ENCODE measurements around the gene RAMP2. TPM values are rescaled to one million over a fixed set of nuclear protein-coding genes. Genes with fewer than 3 reads are reported as not detected.
A peak's percentile ranks its signal among the peaks of the same experiment; 100 is the strongest.
"Not testable (repeated sequence)": the region's sequence is repeated elsewhere in the genome, so short reads cannot be mapped to it uniquely, and the experiment has no call there.

Gene RAMP2
- total RNA-seq, 1 experiment from 2014 or later, result 21.4 TPM

DNA sequence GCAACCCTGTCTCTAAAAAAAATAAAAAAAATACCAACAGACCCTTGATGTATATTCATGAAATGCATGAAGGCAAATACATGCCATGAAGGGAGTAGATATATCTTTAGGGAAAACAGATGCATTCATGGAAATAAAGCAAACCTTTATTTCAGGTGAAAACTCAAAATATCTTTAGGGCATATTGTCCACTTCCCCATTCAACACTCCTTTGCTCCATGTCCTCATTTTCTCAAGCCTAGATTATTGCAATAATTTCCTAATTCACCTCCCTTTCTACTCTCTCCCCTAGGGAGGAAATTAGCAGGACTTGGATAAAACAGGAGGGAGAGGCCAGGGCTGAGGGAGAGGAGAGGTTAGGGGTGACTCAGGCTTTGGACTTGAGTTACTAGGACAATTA, 6.5 kb downstream of the RAMP2 start:
- no peaks in the 10 kb centered on the region for H3K36me3 ChIP-seq (ENCODE audit: control insufficient read depth, insufficient read depth, low read length)
- Mint-ChIP-seq H3K27ac (ENCODE audit: unreplicated experiment) (no peak overlapping the region), H3K9me3 (ENCODE audit: unreplicated experiment) (no peaks in the 10 kb centered on the region), H3K27me3 (ENCODE audit: insufficient read depth, unreplicated experiment) (no peaks in the 10 kb centered on the region), H3K4me3 (ENCODE audit: unreplicated experiment) (no peak overlapping the region), H3K4me1 (ENCODE audit: low read depth, unreplicated experiment) (peaks cover 13% of the 10 kb centered on the region), H3K36me3 (ENCODE audit: insufficient read depth, unreplicated experiment) (peaks cover 9% of the 10 kb centered on the region)
- H3K27me3 ChIP-seq (replicated peaks; ENCODE audit: control insufficient read depth, insufficient read depth, low read length), result no peaks in the 10 kb centered on the region
- intact Hi-C loops (cut with micrococcal nuclease; ENCODE audit: unreplicated experiment), result no loop called here
- ChIA-PET POLR2A (no interaction called here), CTCF (no interaction called here)
- TF ChIP-seq, protein P1, sequence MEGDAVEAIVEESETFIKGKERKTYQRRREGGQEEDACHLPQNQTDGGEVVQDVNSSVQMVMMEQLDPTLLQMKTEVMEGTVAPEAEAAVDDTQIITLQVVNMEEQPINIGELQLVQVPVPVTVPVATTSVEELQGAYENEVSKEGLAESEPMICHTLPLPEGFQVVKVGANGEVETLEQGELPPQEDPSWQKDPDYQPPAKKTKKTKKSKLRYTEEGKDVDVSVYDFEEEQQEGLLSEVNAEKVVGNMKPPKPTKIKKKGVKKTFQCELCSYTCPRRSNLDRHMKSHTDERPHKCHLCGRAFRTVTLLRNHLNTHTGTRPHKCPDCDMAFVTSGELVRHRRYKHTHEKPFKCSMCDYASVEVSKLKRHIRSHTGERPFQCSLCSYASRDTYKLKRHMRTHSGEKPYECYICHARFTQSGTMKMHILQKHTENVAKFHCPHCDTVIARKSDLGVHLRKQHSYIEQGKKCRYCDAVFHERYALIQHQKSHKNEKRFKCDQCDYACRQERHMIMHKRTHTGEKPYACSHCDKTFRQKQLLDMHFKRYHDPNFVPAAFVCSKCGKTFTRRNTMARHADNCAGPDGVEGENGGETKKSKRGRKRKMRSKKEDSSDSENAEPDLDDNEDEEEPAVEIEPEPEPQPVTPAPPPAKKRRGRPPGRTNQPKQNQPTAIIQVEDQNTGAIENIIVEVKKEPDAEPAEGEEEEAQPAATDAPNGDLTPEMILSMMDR (IDR thresholded peaks at IDR 0.05; ENCODE audit: insufficient read depth in 1 of 2, low read depth in 1 of 2, low read length in 1 of 2, severe bottlenecking in 1 of 2, unreplicated experiment in 1 of 2), result no peak
- DNase-seq, result no peak
- no TSS peak for BruUV-seq (replicated peaks)
- H3K4me1 ChIP-seq, result peaks cover 7% of the 10 kb centered on the region
- no peaks in the 10 kb centered on the region for H3K9me3 ChIP-seq
- no peak overlapping the region for H3K4me3 ChIP-seq (ENCODE audit: low read depth, low read length)

GRCh38 chr17:42768006-42768405, 7.0 kb downstream of the RAMP2 start:
- H3K27me3 ChIP-seq (replicated peaks; ENCODE audit: control insufficient read depth, insufficient read depth, low read length); H3K27ac Mint-ChIP-seq (ENCODE audit: unreplicated experiment); H3K9me3 ChIP-seq; POLR2A ChIA-PET; intact Hi-C loops (cut with micrococcal nuclease; ENCODE audit: unreplicated experiment); H3K4me3 Mint-ChIP-seq (ENCODE audit: unreplicated experiment); BruUV-seq (replicated peaks); H3K9me3 Mint-ChIP-seq (ENCODE audit: unreplicated experiment); H3K36me3 Mint-ChIP-seq (ENCODE audit: insufficient read depth, unreplicated experiment); H3K4me1 ChIP-seq; DNase-seq; H3K27me3 Mint-ChIP-seq (ENCODE audit: insufficient read depth, unreplicated experiment); H3K4me3 ChIP-seq (ENCODE audit: low read depth, low read length); H3K36me3 ChIP-seq (ENCODE audit: control insufficient read depth, insufficient read depth, low read length): not testable (repeated sequence)
- CTCF ChIA-PET, result interaction anchor here (0.6 kb wide), 1 partner anchor 135 kb away, joined by 3 read pairs; no protein-coding TSS in a partner anchor
- peaks cover 13% of the 10 kb centered on the region for H3K4me1 Mint-ChIP-seq (ENCODE audit: low read depth, unreplicated experiment)

GRCh38 chr17:42769964-42770363, 8.9 kb downstream of the RAMP2 start:
- H3K27me3 Mint-ChIP-seq (ENCODE audit: insufficient read depth, unreplicated experiment); POLR2A ChIA-PET; H3K4me1 Mint-ChIP-seq (ENCODE audit: low read depth, unreplicated experiment); H3K9me3 Mint-ChIP-seq (ENCODE audit: unreplicated experiment); H3K27ac Mint-ChIP-seq (ENCODE audit: unreplicated experiment); H3K9me3 ChIP-seq; H3K27me3 ChIP-seq (replicated peaks; ENCODE audit: control insufficient read depth, insufficient read depth, low read length); H3K36me3 ChIP-seq (ENCODE audit: control insufficient read depth, insufficient read depth, low read length); H3K4me3 Mint-ChIP-seq (ENCODE audit: unreplicated experiment); BruUV-seq (replicated peaks); H3K4me1 ChIP-seq; H3K4me3 ChIP-seq (ENCODE audit: low read depth, low read length); DNase-seq; CTCF ChIA-PET; intact Hi-C loops (cut with micrococcal nuclease; ENCODE audit: unreplicated experiment): not testable (repeated sequence)
- H3K36me3 Mint-ChIP-seq (ENCODE audit: insufficient read depth, unreplicated experiment), result peaks cover 16% of the 10 kb centered on the region

DNA sequence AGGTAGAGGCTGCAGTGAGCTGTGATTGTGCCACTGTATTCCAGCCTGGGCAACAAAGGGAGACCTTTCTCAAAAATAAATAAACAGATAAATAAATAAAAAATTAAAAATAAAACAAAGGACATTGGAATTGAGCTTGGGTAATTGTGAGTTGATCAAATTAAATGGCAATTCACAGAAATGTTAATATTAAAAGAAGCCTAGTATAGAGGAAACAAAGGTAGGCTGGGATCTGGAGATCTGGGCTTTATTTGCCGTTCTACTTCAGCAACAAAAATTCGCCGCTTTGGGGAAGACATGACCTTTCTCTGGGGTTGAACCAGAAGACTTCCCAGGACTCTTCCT, 11.9 kb downstream of the RAMP2 start:
- POLR2A ChIA-PET, result interaction anchor here (1.4 to 2.0 kb wide), 5 partner anchors 25 to 225 kb away, joined by 5 to 19 read pairs (median 8); partner anchors contain the start of genes BECN1, CNTD1, COA3 and RETREG3
- intact Hi-C loops (cut with micrococcal nuclease; ENCODE audit: unreplicated experiment), result no loop called here
- TF ChIP-seq, protein P1 (IDR thresholded peaks at IDR 0.05; ENCODE audit: insufficient read depth in 1 of 2, low read depth in 1 of 2, low read length in 1 of 2, severe bottlenecking in 1 of 2, unreplicated experiment in 1 of 2), result no peak

More for the DNA sequence above, 11.9 kb downstream of the RAMP2 start:
- peak overlapping the region; percentile 96 for H3K4me3 Mint-ChIP-seq (ENCODE audit: unreplicated experiment)
- H3K27me3 Mint-ChIP-seq (ENCODE audit: insufficient read depth, unreplicated experiment), result no peaks in the 10 kb centered on the region
- H3K27ac Mint-ChIP-seq (ENCODE audit: unreplicated experiment), result peak overlapping the region; percentile 93
- H3K27me3 ChIP-seq (replicated peaks; ENCODE audit: control insufficient read depth, insufficient read depth, low read length), result no peaks in the 10 kb centered on the region
- H3K4me1 Mint-ChIP-seq (ENCODE audit: low read depth, unreplicated experiment), result no peaks in the 10 kb centered on the region
- peak overlapping the region; percentile 77 for H3K4me3 ChIP-seq (ENCODE audit: low read depth, low read length)
- TSS peak; percentile 90 for BruUV-seq (replicated peaks)
- no peaks in the 10 kb centered on the region for H3K36me3 ChIP-seq (ENCODE audit: control insufficient read depth, insufficient read depth, low read length)
- CTCF ChIA-PET, result interaction anchor here (0.9 to 2.1 kb wide), 5 partner anchors 9 to 194 kb away, joined by 3 to 18 read pairs (median 4); partner anchors contain the start of gene BECN1
- H3K36me3 Mint-ChIP-seq (ENCODE audit: insufficient read depth, unreplicated experiment), result peaks cover 20% of the 10 kb centered on the region
- H3K4me1 ChIP-seq, result 0 out of 2 replicates have a peak, but pooled peaks cover 3% of the 10 kb centered on the region
- H3K9me3 ChIP-seq, result no peaks in the 10 kb centered on the region
- DNase-seq, result no peak
- no peaks in the 10 kb centered on the region for H3K9me3 Mint-ChIP-seq (ENCODE audit: unreplicated experiment)

All from Caco-2 (cell line).